ENCODE results near the gene CLSTN2.
A peak's percentile ranks its signal among the peaks of the same experiment; 100 is the strongest.

The CLSTN2 gene

GRCh38 chr3:140073278-140074045 is 138.5 kb downstream of the CLSTN2 start:
- no peak for TF ChIP-seq CTCF (IDR thresholded peaks at IDR 0.05; ENCODE audit: insufficient read depth, low read depth, low read length, missing control alignments)
- no peak overlapping the region for H3K4me3 ChIP-seq (ENCODE audit: low read depth, low read length)
- no peak for DNase-seq (ENCODE audit: low read depth)

GRCh38 chr3:140076552-140076951 is 141.6 kb downstream of the CLSTN2 start:
- DNase-seq (ENCODE audit: low read depth) = no peak
- no peak overlapping the region for H3K4me3 ChIP-seq (ENCODE audit: low read depth, low read length)
- no peak for TF ChIP-seq CTCF (IDR thresholded peaks at IDR 0.05; ENCODE audit: insufficient read depth, low read depth, low read length, missing control alignments)

- H3K4me3 ChIP-seq (ENCODE audit: low read depth, low read length) = no peak overlapping the region
- TF ChIP-seq CTCF (IDR thresholded peaks at IDR 0.05; ENCODE audit: insufficient read depth, low read depth, low read length, missing control alignments) = no peak
- peak; percentile 3 for DNase-seq (ENCODE audit: low read depth)
Measured at GRCh38 chr3:140077406-140077805, 142.4 kb downstream of the CLSTN2 start.

GRCh38 chr3:140078343-140078742 is 143.4 kb downstream of the CLSTN2 start:
- DNase-seq (ENCODE audit: low read depth) = no peak
- no peak overlapping the region for H3K4me3 ChIP-seq (ENCODE audit: low read depth, low read length)
- TF ChIP-seq CTCF (IDR thresholded peaks at IDR 0.05; ENCODE audit: insufficient read depth, low read depth, low read length, missing control alignments) = no peak

- H3K4me3 ChIP-seq (ENCODE audit: low read depth, low read length) = no peak overlapping the region
- DNase-seq (ENCODE audit: low read depth) = no peak
- TF ChIP-seq CTCF (IDR thresholded peaks at IDR 0.05; ENCODE audit: insufficient read depth, low read depth, low read length, missing control alignments) = no peak
Measured at GRCh38 chr3:140078940-140079339, 144.0 kb downstream of the CLSTN2 start.

GRCh38 chr3:140081887-140082286 is 146.9 kb downstream of the CLSTN2 start:
- no peak for TF ChIP-seq CTCF (IDR thresholded peaks at IDR 0.05; ENCODE audit: insufficient read depth, low read depth, low read length, missing control alignments)
- H3K4me3 ChIP-seq (ENCODE audit: low read depth, low read length) = no peak overlapping the region
- DNase-seq (ENCODE audit: low read depth) = no peak

GRCh38 chr3:140085001-140085400 is 150.0 kb downstream of the CLSTN2 start:
- DNase-seq (ENCODE audit: low read depth) = no peak
- TF ChIP-seq CTCF (IDR thresholded peaks at IDR 0.05; ENCODE audit: insufficient read depth, low read depth, low read length, missing control alignments) = no peak
- H3K4me3 ChIP-seq (ENCODE audit: low read depth, low read length) = no peak overlapping the region
